ENCODE data around the gene ZNF445.

DNA sequence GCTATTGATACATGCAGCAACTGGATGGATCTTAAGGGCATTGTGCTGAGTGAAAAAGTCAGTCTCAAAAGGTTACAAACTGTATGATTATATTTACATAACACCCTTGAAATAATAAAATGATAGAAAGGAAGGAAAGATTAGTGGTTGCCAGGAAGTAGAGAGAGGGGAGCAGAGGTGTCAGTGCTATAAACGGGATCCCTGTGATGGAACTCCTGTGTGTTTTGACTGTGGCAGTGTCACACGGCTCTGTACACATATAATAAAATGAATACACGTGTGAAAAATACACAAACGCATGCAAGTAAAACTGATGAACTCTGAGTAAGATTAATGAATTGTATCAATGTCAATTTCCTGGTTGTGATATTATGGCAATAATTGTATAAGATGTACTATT lies 78.6 kb downstream of the ZNF445 start:
- TF ChIP-seq, protein P1, sequence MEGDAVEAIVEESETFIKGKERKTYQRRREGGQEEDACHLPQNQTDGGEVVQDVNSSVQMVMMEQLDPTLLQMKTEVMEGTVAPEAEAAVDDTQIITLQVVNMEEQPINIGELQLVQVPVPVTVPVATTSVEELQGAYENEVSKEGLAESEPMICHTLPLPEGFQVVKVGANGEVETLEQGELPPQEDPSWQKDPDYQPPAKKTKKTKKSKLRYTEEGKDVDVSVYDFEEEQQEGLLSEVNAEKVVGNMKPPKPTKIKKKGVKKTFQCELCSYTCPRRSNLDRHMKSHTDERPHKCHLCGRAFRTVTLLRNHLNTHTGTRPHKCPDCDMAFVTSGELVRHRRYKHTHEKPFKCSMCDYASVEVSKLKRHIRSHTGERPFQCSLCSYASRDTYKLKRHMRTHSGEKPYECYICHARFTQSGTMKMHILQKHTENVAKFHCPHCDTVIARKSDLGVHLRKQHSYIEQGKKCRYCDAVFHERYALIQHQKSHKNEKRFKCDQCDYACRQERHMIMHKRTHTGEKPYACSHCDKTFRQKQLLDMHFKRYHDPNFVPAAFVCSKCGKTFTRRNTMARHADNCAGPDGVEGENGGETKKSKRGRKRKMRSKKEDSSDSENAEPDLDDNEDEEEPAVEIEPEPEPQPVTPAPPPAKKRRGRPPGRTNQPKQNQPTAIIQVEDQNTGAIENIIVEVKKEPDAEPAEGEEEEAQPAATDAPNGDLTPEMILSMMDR (IDR thresholded peaks at IDR 0.05; ENCODE audit: control extremely low read depth in 1 of 3, insufficient read depth in 1 of 3, low read depth in 1 of 3, low read length in 3 of 3): no peak
- no peak for TF ChIP-seq ZNF274 (IDR thresholded peaks at IDR 0.05; ENCODE audit: borderline replicate concordance, extremely low read depth, low read length)
- TF ChIP-seq, protein P2, sequence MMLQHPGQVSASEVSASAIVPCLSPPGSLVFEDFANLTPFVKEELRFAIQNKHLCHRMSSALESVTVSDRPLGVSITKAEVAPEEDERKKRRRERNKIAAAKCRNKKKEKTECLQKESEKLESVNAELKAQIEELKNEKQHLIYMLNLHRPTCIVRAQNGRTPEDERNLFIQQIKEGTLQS (IDR thresholded peaks at IDR 0.05; ENCODE audit: insufficient read depth, low read depth, low read length): no peak
- TF ChIP-seq NRF1 (IDR thresholded peaks at IDR 0.05; ENCODE audit: low read depth, low read length): no peak
- TF ChIP-seq EP300 (IDR thresholded peaks at IDR 0.05; ENCODE audit: borderline replicate concordance in 1 of 2, low read depth in 2 of 2, low read length in 2 of 2): no peak
- TF ChIP-seq, protein P3, sequence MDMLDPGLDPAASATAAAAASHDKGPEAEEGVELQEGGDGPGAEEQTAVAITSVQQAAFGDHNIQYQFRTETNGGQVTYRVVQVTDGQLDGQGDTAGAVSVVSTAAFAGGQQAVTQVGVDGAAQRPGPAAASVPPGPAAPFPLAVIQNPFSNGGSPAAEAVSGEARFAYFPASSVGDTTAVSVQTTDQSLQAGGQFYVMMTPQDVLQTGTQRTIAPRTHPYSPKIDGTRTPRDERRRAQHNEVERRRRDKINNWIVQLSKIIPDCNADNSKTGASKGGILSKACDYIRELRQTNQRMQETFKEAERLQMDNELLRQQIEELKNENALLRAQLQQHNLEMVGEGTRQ (IDR thresholded peaks at IDR 0.05; ENCODE audit: low read length): no peak
- TF ChIP-seq POLR2A (IDR thresholded peaks at IDR 0.05; ENCODE audit: control extremely low read depth in 1 of 2, low read depth in 2 of 2, low read length in 2 of 2): no peak
- TF ChIP-seq POLR2AphosphoS5 (IDR thresholded peaks at IDR 0.05; ENCODE audit: low read depth, low read length): no peak
